Activated B cell treated with CpG ODN at 0.5 μM for 24 hours (primary cell): ENCODE data around the gene LTA. TPM values are rescaled to one million over a fixed set of nuclear protein-coding genes. Genes with fewer than 3 reads are reported as not detected.

Source experiments
- ATAC-seq: fragments of 200-7000 bp; cut with Tn5 transposase; one replicate; pipeline ENCODE4 v1.10.0; 2021; ENCODE audit warnings: low read depth, mild to moderate bottlenecking, moderate library complexity
- CTCF ChIA-PET: fragments of 350-600 bp; sonication (Branson Sonifier 250); formaldehyde crosslinking; loops from one replicate; lab custom pipeline; 2021; ENCODE audit warnings: antibody characterized with exemption; lab: Charles Lee
- POLR2A ChIA-PET: fragments of 350-600 bp; sonication (Branson Sonifier 250); formaldehyde crosslinking; loops from one replicate; lab custom pipeline; 2021; ENCODE audit warnings: antibody characterized with exemption; lab: Charles Lee
- DNase-seq: peaks from one replicate; pipeline ENCODE4 v3.0.0; 2022
- H3K27ac Mint-ChIP-seq: one replicate; pipeline ENCODE4 v1.8.0; 2020; ENCODE audit warnings: mixed read lengths
- H3K27me3 Mint-ChIP-seq: one replicate; pipeline ENCODE4 v1.8.0; 2021; ENCODE audit warnings: mixed read lengths
- H3K36me3 Mint-ChIP-seq: one replicate; pipeline ENCODE4 v1.8.0; 2021; ENCODE audit warnings: low read depth, mixed read lengths
- H3K4me1 Mint-ChIP-seq: one replicate; pipeline ENCODE4 v1.8.0; 2021; ENCODE audit warnings: mixed read lengths
- H3K4me3 Mint-ChIP-seq: one replicate; pipeline ENCODE4 v1.8.0; 2020; ENCODE audit warnings: mild to moderate bottlenecking, mixed read lengths
- H3K9me3 Mint-ChIP-seq: one replicate; pipeline ENCODE4 v1.8.0; 2020; ENCODE audit warnings: mixed read lengths
- CTCF ChIP-seq: fragments of 200-600 bp; IDR thresholded peaks from one replicate; pipeline ENCODE4 v1.8.0; 2022; ENCODE audit warnings: antibody characterized with exemption, mild to moderate bottlenecking
- intact Hi-C: fragments of 100-400 bp; cut with micrococcal nuclease; formaldehyde crosslinking; loops from one replicate; pipeline ENCODE4 v1.15.1; 2024
- total RNA-seq: library from RNA; stranded (reverse); gene quantifications from 2 replicates; pipeline ENCODE4 v1.2.3, GENCODE V29; 2022

Gene LTA
- total RNA-seq, 1 donor from 2014 or later, result 66.0 TPM

DNA sequence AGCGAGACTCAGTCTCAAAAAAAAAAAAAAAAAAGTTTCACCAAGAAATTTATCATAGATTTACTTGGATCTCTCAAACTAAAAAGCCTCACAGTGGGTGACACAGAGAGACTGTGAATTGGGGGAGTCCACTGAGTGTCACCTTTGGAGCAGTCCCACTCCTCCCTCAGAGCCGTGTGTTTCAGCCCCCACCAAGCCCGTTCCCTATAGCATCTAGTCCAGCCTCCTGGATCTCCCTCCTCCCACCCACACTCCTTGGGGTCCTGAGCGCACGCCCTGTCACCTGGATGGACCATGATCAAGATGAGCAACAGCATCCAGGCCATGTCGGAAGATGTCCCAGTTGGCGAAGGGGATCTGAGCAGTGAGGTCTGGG lies 20.3 kb downstream of the LTA start:
- Mint-ChIP-seq H3K27ac (peak overlapping the region; percentile 93), H3K36me3 (peaks cover 8% of the 10 kb centered on the region), H3K4me3 (peak overlapping the region; percentile 61), H3K9me3 (no peaks in the 10 kb centered on the region), H3K27me3 (no peaks in the 10 kb centered on the region), H3K4me1 (peaks cover 86% of the 10 kb centered on the region)
- TF ChIP-seq CTCF, result no peak
- DNase-seq, result no peak
- ChIA-PET CTCF (interaction anchor here (0.6 to 12.8 kb wide), 3 partner anchors 12 to 238 kb away, joined by 4 to 773 read pairs (median 577); partner anchors contain the start of genes ATP6V1G2, DDX39B, LST1 and LTB), POLR2A (interaction anchor here (0.7 to 26.0 kb wide), 14 partner anchors 16 to 1522 kb away, joined by 3 to 1155 read pairs (median 8); partner anchors contain the start of genes ABHD16A, AIF1, ATP6V1G2 and BAG6)
- intact Hi-C loops, result loop anchor here (1.0 kb wide), 1 partner anchor 10 kb away; the partner anchor contains the start of gene LTB
- no peak for ATAC-seq

GRCh38 chr6:31597006-31597405 lies 24.9 kb downstream of the LTA start:
- intact Hi-C loops, result loop anchor here (1.0 kb wide), 1 partner anchor 16 kb away; no protein-coding TSS in a partner anchor
- peak overlapping the region; percentile 25 for H3K4me3 Mint-ChIP-seq
- DNase-seq, result no peak

GRCh38 chr6:31607317-31607716 lies 35.2 kb downstream of the LTA start:
- ATAC-seq (no peak), DNase-seq (no peak)
- no peaks in the 10 kb centered on the region for H3K36me3 Mint-ChIP-seq
- H3K27ac Mint-ChIP-seq, result no peak overlapping the region
- H3K9me3 Mint-ChIP-seq, result no peaks in the 10 kb centered on the region
- no peak overlapping the region for H3K4me3 Mint-ChIP-seq
- H3K27me3 Mint-ChIP-seq, result no peaks in the 10 kb centered on the region
- ChIA-PET CTCF (interaction anchor here (1.0 kb wide), 1 partner anchor 9 kb away, joined by 3 read pairs; no protein-coding TSS in a partner anchor), POLR2A (interaction anchor here (0.7 to 1.1 kb wide), 2 partner anchors 14 to 26 kb away, joined by 3 to 4 read pairs; no protein-coding TSS in a partner anchor)
- no peaks in the 10 kb centered on the region for H3K4me1 Mint-ChIP-seq
- no peak for TF ChIP-seq CTCF
- intact Hi-C loops, result no loop called here

More at GRCh38 chr6:31597006-31597405, 24.9 kb downstream of the LTA start:
- CTCF ChIA-PET, result interaction anchor here (1.0 to 12.8 kb wide), 7 partner anchors 17 to 236 kb away, joined by 4 to 773 read pairs (median 17); partner anchors contain the start of genes ATP6V1G2, DDX39B, LST1 and LTB
- TF ChIP-seq CTCF, result no peak
- no peaks in the 10 kb centered on the region for H3K9me3 Mint-ChIP-seq
- no peaks in the 10 kb centered on the region for H3K27me3 Mint-ChIP-seq
- POLR2A ChIA-PET, result interaction anchor here (0.6 to 26.0 kb wide), 7 partner anchors 10 to 55 kb away, joined by 3 to 1155 read pairs (median 8); partner anchors contain the start of genes ATP6V1G2, BAG6, DDX39B and LST1
- peak; percentile 73 for ATAC-seq
- H3K36me3 Mint-ChIP-seq, result no peaks in the 10 kb centered on the region
- peaks cover 58% of the 10 kb centered on the region for H3K4me1 Mint-ChIP-seq
- H3K27ac Mint-ChIP-seq, result peak overlapping the region; percentile 75

DNA sequence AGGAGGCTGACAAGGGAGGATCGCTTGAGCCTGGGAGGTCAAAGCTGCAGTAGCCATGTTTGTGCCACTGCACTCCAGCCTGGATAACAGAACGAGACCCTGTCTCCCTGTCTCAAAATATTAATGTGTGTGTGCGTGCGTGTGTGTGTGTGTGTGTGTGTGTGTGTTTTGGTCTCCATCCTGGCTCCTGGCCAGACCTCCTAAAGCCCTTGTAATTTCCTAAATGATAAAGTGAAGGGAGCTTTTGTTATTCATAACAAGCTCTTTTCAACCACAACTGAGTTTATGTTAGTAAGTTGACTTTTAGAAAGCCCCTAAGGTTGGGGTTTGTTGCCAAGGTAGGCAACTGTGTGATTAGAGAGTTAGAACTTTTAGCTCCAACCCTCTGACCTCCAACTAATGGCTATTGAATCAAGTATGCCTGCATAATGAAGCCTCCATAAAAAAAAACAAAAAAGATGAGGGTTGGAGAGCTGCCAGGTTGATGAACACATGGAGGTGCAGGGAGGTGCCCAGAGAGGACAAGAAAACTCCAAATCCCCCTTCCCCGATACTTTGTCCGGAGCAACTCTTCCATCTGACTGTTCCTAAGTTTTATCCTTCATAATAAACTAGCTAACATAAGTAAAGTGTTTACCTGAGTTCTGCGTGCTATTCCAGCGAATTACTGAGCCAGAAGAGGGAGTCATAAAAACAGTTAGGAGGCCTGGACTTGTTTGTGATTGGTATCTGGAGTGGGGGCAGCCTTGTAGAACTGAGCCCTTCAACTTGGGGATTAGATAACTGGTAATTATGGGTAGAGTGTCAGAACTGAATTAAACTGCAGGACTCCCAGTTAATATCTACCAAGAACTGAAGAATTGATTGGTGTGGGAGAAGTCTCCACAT lies 37.7 kb downstream of the LTA start:
- ChIA-PET CTCF (interaction anchor here (1.9 to 2.4 kb wide), 2 partner anchors 11 to 59 kb away, joined by 5 to 16 read pairs; no protein-coding TSS in a partner anchor), POLR2A (interaction anchor here (0.6 to 1.3 kb wide), 4 partner anchors 48 to 1722 kb away, joined by 3 to 9 read pairs (median 4); partner anchors contain the start of gene DDX39B)
- peaks cover 13% of the 10 kb centered on the region for H3K4me1 Mint-ChIP-seq
- no peak overlapping the region for H3K27ac Mint-ChIP-seq
- ATAC-seq, result no peak
- no peaks in the 10 kb centered on the region for H3K36me3 Mint-ChIP-seq
- H3K27me3 Mint-ChIP-seq, result no peaks in the 10 kb centered on the region
- H3K9me3 Mint-ChIP-seq, result no peaks in the 10 kb centered on the region
- no peak for TF ChIP-seq CTCF
- H3K4me3 Mint-ChIP-seq, result no peak overlapping the region
- intact Hi-C loops, result no loop called here
- DNase-seq, result no peak
